GM23338 (cell line): Measurements from ENCODE around the gene UCK1. TPM values are rescaled to one million over a fixed set of nuclear protein-coding genes. Genes with fewer than 3 reads are reported as not detected.
"Not testable (repeated sequence)": the region's sequence is repeated elsewhere in the genome, so short reads cannot be mapped to it uniquely, and the experiment has no call there.

Experiments
- ATAC-seq: fragments of 200-7000 bp; cut with Tn5 transposase; 3 replicates; pipeline ENCODE4 v1.9.1; 2020
- DNase-seq: peaks from one replicate; pipeline ENCODE4 v3.0.0-alpha.2; 2015; ENCODE audit warnings: low spot score
- H2AFZ ChIP-seq: fragments of 200-600 bp; sonication (generic); 2 replicates; pipeline ENCODE4 v1.8.0; 2016; ENCODE audit warnings: antibody characterized with exemption, mild to moderate bottlenecking, moderate library complexity
- H3F3A ChIP-seq: fragments of 200-600 bp; sonication (generic); replicated peaks from 2 replicates; pipeline ENCODE4 v1.8.0; 2017; ENCODE audit warnings: antibody characterized with exemption, mixed run types, low read depth
- H3K27ac ChIP-seq: fragments of 200-600 bp; sonication (generic); 2 replicates; pipeline ENCODE4 v1.6.1; 2016; ENCODE audit warnings: low read depth
- H3K27me3 ChIP-seq: fragments of 200-600 bp; sonication (generic); 2 replicates; pipeline ENCODE4 v1.8.0; 2016; ENCODE audit warnings: mild to moderate bottlenecking, mixed run types, moderate library complexity; ENCODE audit not compliant: insufficient read depth
- H3K36me3 ChIP-seq: fragments of 200-600 bp; sonication (generic); 2 replicates; pipeline ENCODE4 v1.8.0; 2016; ENCODE audit warnings: mild to moderate bottlenecking; ENCODE audit not compliant: insufficient read depth
- H3K4me1 ChIP-seq: fragments of 200-600 bp; sonication (generic); 2 replicates; pipeline ENCODE4 v1.8.0; 2016; ENCODE audit warnings: mild to moderate bottlenecking, moderate library complexity; ENCODE audit not compliant: insufficient read depth
- H3K4me2 ChIP-seq: fragments of 200-600 bp; sonication (generic); 2 replicates; pipeline ENCODE4 v1.7.1; 2017; ENCODE audit warnings: mixed run types
- H3K4me3 ChIP-seq: fragments of 200-600 bp; sonication (generic); 2 replicates; pipeline ENCODE4 v1.6.1; 2016; ENCODE audit warnings: mixed run types
- H3K79me2 ChIP-seq: fragments of 200-600 bp; sonication (generic); replicated peaks from 2 replicates; pipeline ENCODE4 v1.8.0; 2017; ENCODE audit warnings: mild to moderate bottlenecking; ENCODE audit not compliant: insufficient read depth
- H3K9me2 ChIP-seq: fragments of 200-600 bp; sonication (generic); 2 replicates; pipeline ENCODE4 v1.8.0; 2017; ENCODE audit not compliant: insufficient read depth
- H4K20me1 ChIP-seq: fragments of 200-600 bp; sonication (generic); replicated peaks from 2 replicates; pipeline ENCODE4 v1.8.0; 2017; ENCODE audit warnings: mild to moderate bottlenecking; ENCODE audit not compliant: insufficient read depth
- H3K27ac Mint-ChIP-seq: 2 replicates; pipeline ENCODE4 v1.8.0; 2020; ENCODE audit warnings: inconsistent platforms, mild to moderate bottlenecking, moderate library complexity, mixed read lengths
- H3K27me3 Mint-ChIP-seq: 3 replicates; pipeline ENCODE4 v1.8.0; 2022; ENCODE audit warnings: low read depth, mild to moderate bottlenecking, moderate library complexity, mixed read lengths, inconsistent platforms; ENCODE audit not compliant: insufficient read depth, poor library complexity
- H3K36me3 Mint-ChIP-seq: 3 replicates; pipeline ENCODE4 v1.8.0; 2021; ENCODE audit warnings: low read depth, mild to moderate bottlenecking, inconsistent platforms, moderate library complexity, mixed read lengths
- H3K4me1 Mint-ChIP-seq: 3 replicates; pipeline ENCODE4 v1.8.0; 2020; ENCODE audit warnings: mild to moderate bottlenecking, inconsistent platforms, mixed read lengths
- H3K4me3 Mint-ChIP-seq: 3 replicates; pipeline ENCODE4 v1.8.0; 2021; ENCODE audit warnings: moderate library complexity, mild to moderate bottlenecking, inconsistent platforms, mixed read lengths
- H3K9me3 Mint-ChIP-seq: 3 replicates; pipeline ENCODE4 v1.8.0; 2020; ENCODE audit warnings: moderate library complexity, mild to moderate bottlenecking, inconsistent platforms, mixed read lengths
- CREB1 ChIP-seq: fragments of 250-450 bp; sonication (Bioruptor Pico); IDR thresholded peaks from 2 replicates; pipeline ENCODE4 v1.5.0; 2020; ENCODE audit warnings: low read depth, mild to moderate bottlenecking, moderate library complexity
- EZH2 ChIP-seq: fragments of 200-600 bp; sonication (generic); IDR thresholded peaks from one replicate; pipeline ENCODE4 v1.8.0; 2017; ENCODE audit warnings: antibody characterized with exemption, mild to moderate bottlenecking, low read depth; ENCODE audit not compliant: unreplicated experiment
- EZH2phosphoT487 ChIP-seq: fragments of 200-600 bp; sonication (generic); IDR thresholded peaks from one replicate; pipeline ENCODE4 v1.8.1; 2018; ENCODE audit warnings: antibody characterized with exemption; ENCODE audit not compliant: unreplicated experiment
- JUNB ChIP-seq: IDR thresholded peaks from one replicate; pipeline ENCODE4 v1.6.1; 2016; ENCODE audit warnings: antibody characterized with exemption; ENCODE audit not compliant: unreplicated experiment
- NANOG ChIP-seq: IDR thresholded peaks from 2 replicates; pipeline ENCODE4 v1.6.1; 2016; ENCODE audit warnings: antibody characterized with exemption, borderline replicate concordance
- STAT1 ChIP-seq: IDR thresholded peaks from one replicate; pipeline ENCODE4 v1.6.1; 2016; ENCODE audit warnings: antibody characterized with exemption; ENCODE audit not compliant: unreplicated experiment
- polyA plus RNA-seq: library from polyadenylated mRNA; unstranded; fragments of >200 nt; fragmentation: Nextera tagmentation; extraction: Ambion mirVana; gene quantifications from 2 replicates; pipeline ENCODE4 v1.2.1, GENCODE V29; 2016
- total RNA-seq: library from RNA; depleted of rRNA; stranded (reverse); fragments of >200 nt; shearing (Covaris generic); gene quantifications from 2 replicates; pipeline ENCODE4 v1.2.3, GENCODE V29; 2014
- TF ChIP-seq, protein P1 (sequence below), 2 experiments: fragments of 200-600 bp in 1 of 2; sonication (generic) in 1 of 2; conservative IDR thresholded peaks; 2 replicates each; pipeline versions ENCODE4 v1.5.1 to v1.6.1; 2016 to 2017; ENCODE audit warnings: antibody characterized with exemption in 2 of 2, low read depth in 2 of 2, mild to moderate bottlenecking in 2 of 2, moderate library complexity in 1 of 2
- TF ChIP-seq, protein P2 (sequence below): IDR thresholded peaks from one replicate; pipeline ENCODE4 v1.6.1; 2018; ENCODE audit warnings: antibody characterized with exemption; ENCODE audit not compliant: unreplicated experiment

The UCK1 gene
- total and polyA plus RNA-seq, 2 experiments from 2014 or later, result 23.4 to 35.9 TPM

DNA sequence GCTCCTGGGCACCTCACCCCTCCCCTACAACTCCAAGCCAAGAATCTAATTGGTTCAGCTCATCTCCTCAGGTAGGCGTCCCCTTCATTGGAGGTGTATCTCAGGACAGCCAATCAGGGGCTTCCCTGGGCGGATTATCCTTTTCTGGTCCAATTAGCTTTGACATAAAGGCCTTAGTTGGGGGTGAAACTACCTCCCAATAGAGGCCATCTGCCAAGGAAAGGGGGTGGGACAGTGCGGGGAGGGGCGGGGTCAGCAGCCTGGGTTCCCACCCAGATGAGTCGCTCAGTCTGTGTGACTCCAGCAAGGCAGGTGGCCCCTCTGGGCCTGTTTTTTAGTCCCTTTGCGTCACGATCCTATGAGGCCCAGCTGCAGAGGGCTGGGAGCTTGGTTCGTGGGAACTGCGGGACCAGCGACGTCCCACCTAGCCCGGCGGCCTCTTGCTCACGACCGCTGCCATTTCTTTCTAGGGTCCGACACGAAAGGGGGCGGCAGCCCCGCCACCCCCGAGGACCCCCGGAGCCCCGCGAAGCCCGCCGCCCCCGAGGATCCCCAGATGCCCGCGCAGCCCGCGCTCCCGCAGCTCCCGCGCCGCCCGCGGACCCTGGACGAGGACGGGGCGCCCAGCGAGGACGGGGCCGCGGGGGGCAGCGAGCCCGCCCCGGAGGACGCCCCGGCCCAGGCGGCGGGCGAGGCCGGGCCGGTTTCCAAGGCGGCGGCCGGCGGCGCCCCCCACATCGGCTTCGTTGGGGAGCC lies 23.2 kb upstream of the UCK1 start (continued):
- no peak for TF ChIP-seq NANOG
- TF ChIP-seq, protein P1, sequence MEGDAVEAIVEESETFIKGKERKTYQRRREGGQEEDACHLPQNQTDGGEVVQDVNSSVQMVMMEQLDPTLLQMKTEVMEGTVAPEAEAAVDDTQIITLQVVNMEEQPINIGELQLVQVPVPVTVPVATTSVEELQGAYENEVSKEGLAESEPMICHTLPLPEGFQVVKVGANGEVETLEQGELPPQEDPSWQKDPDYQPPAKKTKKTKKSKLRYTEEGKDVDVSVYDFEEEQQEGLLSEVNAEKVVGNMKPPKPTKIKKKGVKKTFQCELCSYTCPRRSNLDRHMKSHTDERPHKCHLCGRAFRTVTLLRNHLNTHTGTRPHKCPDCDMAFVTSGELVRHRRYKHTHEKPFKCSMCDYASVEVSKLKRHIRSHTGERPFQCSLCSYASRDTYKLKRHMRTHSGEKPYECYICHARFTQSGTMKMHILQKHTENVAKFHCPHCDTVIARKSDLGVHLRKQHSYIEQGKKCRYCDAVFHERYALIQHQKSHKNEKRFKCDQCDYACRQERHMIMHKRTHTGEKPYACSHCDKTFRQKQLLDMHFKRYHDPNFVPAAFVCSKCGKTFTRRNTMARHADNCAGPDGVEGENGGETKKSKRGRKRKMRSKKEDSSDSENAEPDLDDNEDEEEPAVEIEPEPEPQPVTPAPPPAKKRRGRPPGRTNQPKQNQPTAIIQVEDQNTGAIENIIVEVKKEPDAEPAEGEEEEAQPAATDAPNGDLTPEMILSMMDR (conservative IDR thresholded peaks at IDR 0.05; ENCODE audit: low read depth in 2 of 2), result no peak
- TF ChIP-seq EZH2, result no peak
- no peak for TF ChIP-seq JUNB

DNA sequence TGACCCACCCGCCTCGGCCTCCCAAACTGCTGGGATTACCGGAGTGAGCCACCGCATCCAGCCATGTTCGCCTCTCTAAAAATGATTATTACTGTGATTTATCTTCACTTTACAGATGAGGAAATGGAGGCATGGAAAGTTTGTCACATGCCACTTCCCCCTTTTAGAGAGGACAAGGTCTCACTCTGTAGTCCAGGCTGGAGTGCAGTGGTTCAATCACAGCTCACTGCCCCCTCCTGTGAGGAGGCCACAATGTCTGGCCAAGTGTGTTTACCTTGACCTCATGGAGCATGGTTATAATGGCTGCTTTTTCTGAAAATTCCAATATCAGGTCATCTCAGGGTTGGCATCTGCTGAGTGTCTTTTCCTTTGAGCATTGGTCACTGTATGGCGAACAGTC lies 21.0 kb upstream of the UCK1 start:
- Histone ChIP-seq H3K27ac (no peak overlapping the region), H3K27me3 (peaks cover 67% of the 10 kb centered on the region), H3K36me3 (no peaks in the 10 kb centered on the region), H3K4me2 (no peak overlapping the region), H3F3A (no peaks in the 10 kb centered on the region), H3K4me1 (no peaks in the 10 kb centered on the region), H3K4me3 (no peak overlapping the region), H4K20me1 (no peaks in the 10 kb centered on the region), H2AFZ (no peak overlapping the region), H3K9me2 (no peaks in the 10 kb centered on the region), H3K79me2 (no peaks in the 10 kb centered on the region)
- DNase-seq (no peak), ATAC-seq (no peak)
- no peak overlapping the region for H3K27ac Mint-ChIP-seq
- TF ChIP-seq STAT1, result no peak
- TF ChIP-seq CREB1 (CRISPR knock-in tag), result no peak
- TF ChIP-seq, protein P2, sequence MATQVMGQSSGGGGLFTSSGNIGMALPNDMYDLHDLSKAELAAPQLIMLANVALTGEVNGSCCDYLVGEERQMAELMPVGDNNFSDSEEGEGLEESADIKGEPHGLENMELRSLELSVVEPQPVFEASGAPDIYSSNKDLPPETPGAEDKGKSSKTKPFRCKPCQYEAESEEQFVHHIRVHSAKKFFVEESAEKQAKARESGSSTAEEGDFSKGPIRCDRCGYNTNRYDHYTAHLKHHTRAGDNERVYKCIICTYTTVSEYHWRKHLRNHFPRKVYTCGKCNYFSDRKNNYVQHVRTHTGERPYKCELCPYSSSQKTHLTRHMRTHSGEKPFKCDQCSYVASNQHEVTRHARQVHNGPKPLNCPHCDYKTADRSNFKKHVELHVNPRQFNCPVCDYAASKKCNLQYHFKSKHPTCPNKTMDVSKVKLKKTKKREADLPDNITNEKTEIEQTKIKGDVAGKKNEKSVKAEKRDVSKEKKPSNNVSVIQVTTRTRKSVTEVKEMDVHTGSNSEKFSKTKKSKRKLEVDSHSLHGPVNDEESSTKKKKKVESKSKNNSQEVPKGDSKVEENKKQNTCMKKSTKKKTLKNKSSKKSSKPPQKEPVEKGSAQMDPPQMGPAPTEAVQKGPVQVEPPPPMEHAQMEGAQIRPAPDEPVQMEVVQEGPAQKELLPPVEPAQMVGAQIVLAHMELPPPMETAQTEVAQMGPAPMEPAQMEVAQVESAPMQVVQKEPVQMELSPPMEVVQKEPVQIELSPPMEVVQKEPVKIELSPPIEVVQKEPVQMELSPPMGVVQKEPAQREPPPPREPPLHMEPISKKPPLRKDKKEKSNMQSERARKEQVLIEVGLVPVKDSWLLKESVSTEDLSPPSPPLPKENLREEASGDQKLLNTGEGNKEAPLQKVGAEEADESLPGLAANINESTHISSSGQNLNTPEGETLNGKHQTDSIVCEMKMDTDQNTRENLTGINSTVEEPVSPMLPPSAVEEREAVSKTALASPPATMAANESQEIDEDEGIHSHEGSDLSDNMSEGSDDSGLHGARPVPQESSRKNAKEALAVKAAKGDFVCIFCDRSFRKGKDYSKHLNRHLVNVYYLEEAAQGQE, result no peak
- no peak for TF ChIP-seq NANOG
- TF ChIP-seq EZH2phosphoT487, result no peak
- peaks cover 21% of the 10 kb centered on the region for H3K36me3 Mint-ChIP-seq
- H3K4me3 Mint-ChIP-seq, result no peak overlapping the region
- peaks cover 59% of the 10 kb centered on the region for H3K27me3 Mint-ChIP-seq
- peaks cover 7% of the 10 kb centered on the region; the same call in 1 of the 3 replicates for H3K4me1 Mint-ChIP-seq
- H3K9me3 Mint-ChIP-seq, result peaks cover 42% of the 10 kb centered on the region

DNA sequence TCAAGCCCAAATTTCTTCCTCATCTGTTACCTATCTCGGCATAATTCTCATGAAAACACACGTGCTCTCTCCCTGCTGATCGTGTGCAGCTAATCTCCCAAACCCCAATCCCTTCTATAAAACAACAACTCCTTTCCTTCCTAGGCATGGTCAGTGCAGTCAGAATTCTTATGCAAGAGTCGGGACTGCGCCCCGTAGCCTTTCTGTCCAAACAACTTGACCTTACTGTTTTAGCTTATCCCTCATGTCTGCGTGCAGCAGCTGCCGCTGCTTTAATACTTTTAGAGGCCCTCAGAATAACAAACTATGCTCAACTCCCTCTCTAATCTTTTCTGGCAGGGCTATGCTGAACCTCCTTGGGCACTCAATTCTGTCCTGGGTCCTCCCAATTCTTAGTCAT lies 19.4 kb upstream of the UCK1 start:
- not testable (repeated sequence) for H2AFZ ChIP-seq, ATAC-seq, H3K4me1 ChIP-seq, H4K20me1 ChIP-seq, H3F3A ChIP-seq, DNase-seq, H3K27ac ChIP-seq, H3K79me2 ChIP-seq, H3K4me3 ChIP-seq, H3K27ac Mint-ChIP-seq, H3K4me3 Mint-ChIP-seq, H3K9me2 ChIP-seq, H3K4me2 ChIP-seq, H3K4me1 Mint-ChIP-seq, H3K36me3 ChIP-seq
- peaks cover 71% of the 10 kb centered on the region for H3K27me3 ChIP-seq
- H3K36me3 Mint-ChIP-seq, result peaks cover 21% of the 10 kb centered on the region
- H3K27me3 Mint-ChIP-seq, result peaks cover 61% of the 10 kb centered on the region
- H3K9me3 Mint-ChIP-seq, result peaks cover 42% of the 10 kb centered on the region

DNA sequence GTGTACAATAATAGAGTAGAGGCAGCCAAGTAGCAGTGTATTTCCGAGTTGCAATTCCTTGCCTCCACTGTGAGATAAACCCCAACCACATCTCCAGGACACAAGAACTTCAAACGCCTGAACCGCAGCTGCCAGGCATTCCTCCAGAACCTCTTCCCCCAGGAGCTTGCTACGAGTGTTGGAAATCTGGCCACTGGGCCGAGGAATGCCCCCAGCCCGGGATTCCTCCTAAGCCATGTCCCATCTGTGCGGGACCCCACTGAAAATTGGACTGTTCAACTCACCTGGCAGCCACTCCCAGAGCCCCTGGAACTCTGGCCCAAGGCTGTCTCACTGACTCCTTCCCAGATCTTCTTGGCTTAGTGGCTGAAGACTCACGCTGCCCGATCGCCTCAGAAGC lies 18.1 kb upstream of the UCK1 start:
- Mint-ChIP-seq H3K9me3 (peaks cover 49% of the 10 kb centered on the region), H3K36me3 (peaks cover 28% of the 10 kb centered on the region), H3K27me3 (peaks cover 64% of the 10 kb centered on the region)
- not testable (repeated sequence) for H3K9me2 ChIP-seq, H3K4me1 ChIP-seq, H3K4me3 Mint-ChIP-seq, H3K27ac Mint-ChIP-seq, H4K20me1 ChIP-seq, H3K27ac ChIP-seq, H3K79me2 ChIP-seq, H3K4me2 ChIP-seq, ATAC-seq, H3K4me1 Mint-ChIP-seq, H3K4me3 ChIP-seq, DNase-seq, H2AFZ ChIP-seq, H3K36me3 ChIP-seq, H3F3A ChIP-seq
- H3K27me3 ChIP-seq, result peaks cover 73% of the 10 kb centered on the region
